ENCODE data around the gene SMYD3.

GRCh38 chr1:245871191-245871590 lies 635.9 kb downstream of the SMYD3 start:
- TF ChIP-seq CTCF (IDR thresholded peaks at IDR 0.05; ENCODE audit: poor library complexity) (no peak), EZH2 (IDR thresholded peaks at IDR 0.05; ENCODE audit: borderline replicate concordance) (no peak), EZH2phosphoT487 (IDR thresholded peaks at IDR 0.05; ENCODE audit: low read depth, severe bottlenecking, unreplicated experiment) (no peak)

Data from hepatocyte (in vitro differentiated cells).